WTC11 (cell line): ENCODE results near the gene HNRNPH3.

Experiments used
- ESRRA ChIP-seq: sonication (generic); formaldehyde crosslinking; IDR thresholded peaks from 2 replicates; pipeline ENCODE4 v1.8.1; 2022; ENCODE audit warnings: mild to moderate bottlenecking, missing genetic modification reagents, borderline replicate concordance
- GABPB1 ChIP-seq: sonication (generic); formaldehyde crosslinking; IDR thresholded peaks from 2 replicates; pipeline ENCODE4 v1.8.1; 2023; ENCODE audit warnings: mild to moderate bottlenecking, missing genetic modification reagents
- IRF2 ChIP-seq: sonication (generic); formaldehyde crosslinking; IDR thresholded peaks from 2 replicates; pipeline ENCODE4 v1.8.0; 2022; ENCODE audit warnings: low read depth, missing genetic modification reagents, borderline replicate concordance
- JUN ChIP-seq: sonication (generic); formaldehyde crosslinking; IDR thresholded peaks from 2 replicates; pipeline ENCODE4 v1.8.0; 2023; ENCODE audit warnings: mild to moderate bottlenecking, missing genetic modification reagents
- MYBL2 ChIP-seq: sonication (generic); formaldehyde crosslinking; IDR thresholded peaks from 2 replicates; pipeline ENCODE4 v1.8.1; 2023; ENCODE audit warnings: mild to moderate bottlenecking, moderate library complexity, missing genetic modification reagents
- NR2C2 ChIP-seq: sonication (generic); formaldehyde crosslinking; IDR thresholded peaks from 2 replicates; pipeline ENCODE4 v1.8.0; 2022; ENCODE audit warnings: mild to moderate bottlenecking, missing genetic modification reagents
- RORB ChIP-seq: fragments of 250-450 bp; sonication (Bioruptor Pico); IDR thresholded peaks from 2 replicates; pipeline ENCODE4 v1.9.0; 2021; ENCODE audit warnings: mild to moderate bottlenecking
- SP1 ChIP-seq: sonication (generic); formaldehyde crosslinking; conservative IDR thresholded peaks from 2 replicates; pipeline ENCODE4 v1.8.1; 2022; ENCODE audit warnings: missing genetic modification reagents
- ZNF121 ChIP-seq: sonication (generic); formaldehyde crosslinking; IDR thresholded peaks from 2 replicates; pipeline ENCODE4 v1.8.0; 2023; ENCODE audit warnings: missing genetic modification reagents
- TF ChIP-seq, protein P1 (sequence below): fragments of 200-600 bp; IDR thresholded peaks from 2 replicates; pipeline ENCODE4 v1.8.0; 2022; ENCODE audit warnings: antibody characterized with exemption
- TF ChIP-seq, protein P2 (sequence below): sonication (generic); formaldehyde crosslinking; conservative IDR thresholded peaks from 2 replicates; pipeline ENCODE4 v1.8.1; 2022; ENCODE audit warnings: mild to moderate bottlenecking, missing genetic modification reagents
- TF ChIP-seq, protein P3 (sequence below): sonication (generic); formaldehyde crosslinking; IDR thresholded peaks from 2 replicates; pipeline ENCODE4 v1.8.0; 2022; ENCODE audit warnings: mild to moderate bottlenecking, missing genetic modification reagents
- TF ChIP-seq, protein P4 (sequence below): fragments of 250-450 bp; sonication (Bioruptor Pico); IDR thresholded peaks from 2 replicates; pipeline ENCODE4 v1.9.0; 2021; ENCODE audit warnings: mild to moderate bottlenecking
- TF ChIP-seq, protein P5 (sequence below): sonication (generic); formaldehyde crosslinking; IDR thresholded peaks from 2 replicates; pipeline ENCODE4 v1.8.1; 2022; ENCODE audit warnings: mild to moderate bottlenecking, missing genetic modification reagents, moderate library complexity, borderline replicate concordance

DNA sequence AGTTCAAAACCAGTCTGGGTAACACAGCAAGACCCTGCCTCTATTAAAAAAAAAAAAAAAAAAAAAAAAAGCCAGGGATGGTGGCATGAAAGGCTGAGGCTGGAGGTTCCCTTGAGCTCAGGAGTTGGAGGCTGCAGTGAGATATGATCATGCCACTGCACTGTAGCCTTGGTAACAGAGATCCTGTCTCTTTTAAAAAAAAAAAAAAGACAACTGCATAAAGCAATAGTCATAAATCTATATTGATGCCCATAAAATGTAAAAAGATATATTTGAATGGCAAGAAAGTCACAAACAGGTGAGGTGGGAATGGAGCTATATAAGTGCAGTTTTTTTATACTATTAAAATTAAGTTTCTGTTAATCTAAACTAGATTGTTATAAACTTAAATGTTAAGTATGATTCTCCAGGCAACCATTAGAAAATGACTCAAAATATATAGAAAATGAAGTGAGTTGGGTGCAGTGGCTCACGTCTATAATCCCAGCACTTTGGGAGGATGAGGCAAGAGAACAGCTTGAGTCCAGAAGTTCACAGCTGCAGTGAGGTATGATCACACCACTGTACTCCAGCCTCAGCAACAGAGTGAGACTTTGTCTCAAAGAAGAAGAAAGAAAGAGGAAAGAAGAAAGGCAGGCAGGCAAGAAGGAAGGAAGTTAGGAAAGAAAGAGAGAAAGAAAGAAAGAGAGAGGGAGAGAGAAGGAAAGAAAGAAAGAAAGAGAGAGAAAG lies 13.4 kb upstream of the HNRNPH3 start:
- TF ChIP-seq, protein P1, sequence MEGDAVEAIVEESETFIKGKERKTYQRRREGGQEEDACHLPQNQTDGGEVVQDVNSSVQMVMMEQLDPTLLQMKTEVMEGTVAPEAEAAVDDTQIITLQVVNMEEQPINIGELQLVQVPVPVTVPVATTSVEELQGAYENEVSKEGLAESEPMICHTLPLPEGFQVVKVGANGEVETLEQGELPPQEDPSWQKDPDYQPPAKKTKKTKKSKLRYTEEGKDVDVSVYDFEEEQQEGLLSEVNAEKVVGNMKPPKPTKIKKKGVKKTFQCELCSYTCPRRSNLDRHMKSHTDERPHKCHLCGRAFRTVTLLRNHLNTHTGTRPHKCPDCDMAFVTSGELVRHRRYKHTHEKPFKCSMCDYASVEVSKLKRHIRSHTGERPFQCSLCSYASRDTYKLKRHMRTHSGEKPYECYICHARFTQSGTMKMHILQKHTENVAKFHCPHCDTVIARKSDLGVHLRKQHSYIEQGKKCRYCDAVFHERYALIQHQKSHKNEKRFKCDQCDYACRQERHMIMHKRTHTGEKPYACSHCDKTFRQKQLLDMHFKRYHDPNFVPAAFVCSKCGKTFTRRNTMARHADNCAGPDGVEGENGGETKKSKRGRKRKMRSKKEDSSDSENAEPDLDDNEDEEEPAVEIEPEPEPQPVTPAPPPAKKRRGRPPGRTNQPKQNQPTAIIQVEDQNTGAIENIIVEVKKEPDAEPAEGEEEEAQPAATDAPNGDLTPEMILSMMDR, result no peak
- TF ChIP-seq GABPB1 (CRISPR knock-in tag) (no peak), ESRRA (no peak), NR2C2 (CRISPR knock-in tag) (no peak), IRF2 (CRISPR knock-in tag) (no peak), JUN (CRISPR knock-in tag) (no peak), RORB (CRISPR knock-in tag) (no peak), SP1 (CRISPR knock-in tag) (no peak), MYBL2 (no peak), ZNF121 (CRISPR knock-in tag) (no peak)
- TF ChIP-seq, protein P2, sequence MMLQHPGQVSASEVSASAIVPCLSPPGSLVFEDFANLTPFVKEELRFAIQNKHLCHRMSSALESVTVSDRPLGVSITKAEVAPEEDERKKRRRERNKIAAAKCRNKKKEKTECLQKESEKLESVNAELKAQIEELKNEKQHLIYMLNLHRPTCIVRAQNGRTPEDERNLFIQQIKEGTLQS (CRISPR knock-in tag), result no peak
- TF ChIP-seq, protein P3, sequence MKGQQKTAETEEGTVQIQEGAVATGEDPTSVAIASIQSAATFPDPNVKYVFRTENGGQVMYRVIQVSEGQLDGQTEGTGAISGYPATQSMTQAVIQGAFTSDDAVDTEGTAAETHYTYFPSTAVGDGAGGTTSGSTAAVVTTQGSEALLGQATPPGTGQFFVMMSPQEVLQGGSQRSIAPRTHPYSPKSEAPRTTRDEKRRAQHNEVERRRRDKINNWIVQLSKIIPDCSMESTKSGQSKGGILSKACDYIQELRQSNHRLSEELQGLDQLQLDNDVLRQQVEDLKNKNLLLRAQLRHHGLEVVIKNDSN, result no peak
- TF ChIP-seq, protein P4, sequence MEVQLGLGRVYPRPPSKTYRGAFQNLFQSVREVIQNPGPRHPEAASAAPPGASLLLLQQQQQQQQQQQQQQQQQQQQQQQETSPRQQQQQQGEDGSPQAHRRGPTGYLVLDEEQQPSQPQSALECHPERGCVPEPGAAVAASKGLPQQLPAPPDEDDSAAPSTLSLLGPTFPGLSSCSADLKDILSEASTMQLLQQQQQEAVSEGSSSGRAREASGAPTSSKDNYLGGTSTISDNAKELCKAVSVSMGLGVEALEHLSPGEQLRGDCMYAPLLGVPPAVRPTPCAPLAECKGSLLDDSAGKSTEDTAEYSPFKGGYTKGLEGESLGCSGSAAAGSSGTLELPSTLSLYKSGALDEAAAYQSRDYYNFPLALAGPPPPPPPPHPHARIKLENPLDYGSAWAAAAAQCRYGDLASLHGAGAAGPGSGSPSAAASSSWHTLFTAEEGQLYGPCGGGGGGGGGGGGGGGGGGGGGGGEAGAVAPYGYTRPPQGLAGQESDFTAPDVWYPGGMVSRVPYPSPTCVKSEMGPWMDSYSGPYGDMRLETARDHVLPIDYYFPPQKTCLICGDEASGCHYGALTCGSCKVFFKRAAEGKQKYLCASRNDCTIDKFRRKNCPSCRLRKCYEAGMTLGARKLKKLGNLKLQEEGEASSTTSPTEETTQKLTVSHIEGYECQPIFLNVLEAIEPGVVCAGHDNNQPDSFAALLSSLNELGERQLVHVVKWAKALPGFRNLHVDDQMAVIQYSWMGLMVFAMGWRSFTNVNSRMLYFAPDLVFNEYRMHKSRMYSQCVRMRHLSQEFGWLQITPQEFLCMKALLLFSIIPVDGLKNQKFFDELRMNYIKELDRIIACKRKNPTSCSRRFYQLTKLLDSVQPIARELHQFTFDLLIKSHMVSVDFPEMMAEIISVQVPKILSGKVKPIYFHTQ (CRISPR knock-in tag), result no peak
- TF ChIP-seq, protein P5, sequence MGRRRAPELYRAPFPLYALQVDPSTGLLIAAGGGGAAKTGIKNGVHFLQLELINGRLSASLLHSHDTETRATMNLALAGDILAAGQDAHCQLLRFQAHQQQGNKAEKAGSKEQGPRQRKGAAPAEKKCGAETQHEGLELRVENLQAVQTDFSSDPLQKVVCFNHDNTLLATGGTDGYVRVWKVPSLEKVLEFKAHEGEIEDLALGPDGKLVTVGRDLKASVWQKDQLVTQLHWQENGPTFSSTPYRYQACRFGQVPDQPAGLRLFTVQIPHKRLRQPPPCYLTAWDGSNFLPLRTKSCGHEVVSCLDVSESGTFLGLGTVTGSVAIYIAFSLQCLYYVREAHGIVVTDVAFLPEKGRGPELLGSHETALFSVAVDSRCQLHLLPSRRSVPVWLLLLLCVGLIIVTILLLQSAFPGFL (CRISPR knock-in tag), result no peak
